ENCODE results near the gene RAPSN. TPM values are rescaled to one million over a fixed set of nuclear protein-coding genes. Genes with fewer than 3 reads are reported as not detected.

RAPSN gene
- total RNA-seq, 4 donors from 2014 or later = 0.49 TPM; not detected in 3

DNA sequence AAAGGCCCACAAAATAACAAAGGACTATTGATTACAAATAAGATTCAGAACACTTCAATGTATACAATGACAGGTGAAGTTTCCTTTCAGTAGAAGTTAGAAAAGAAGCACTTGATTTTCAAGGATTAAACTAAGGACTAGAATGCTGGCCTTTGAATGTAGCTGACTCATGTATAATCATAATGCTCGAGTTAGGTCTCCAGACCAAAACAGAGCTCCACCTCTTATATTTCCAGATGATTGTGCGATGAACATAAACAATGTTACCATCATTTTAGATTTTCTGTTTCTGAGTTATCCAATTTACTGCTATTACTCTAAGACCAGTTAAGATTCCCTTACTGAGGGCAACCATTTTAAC, 40.4 kb upstream of the RAPSN start:
- DNase-seq (ENCODE audit: low spot score in 2 of 2) = no peak
- H3K4me3 ChIP-seq (ENCODE audit: low read depth, poor library complexity, severe bottlenecking) = no peak overlapping the region
- intact Hi-C loops (cut with DNase I; ENCODE audit: low total_unique reads) = no loop called here
- TF ChIP-seq POLR2A (IDR thresholded peaks at IDR 0.05) = no peak
- TF ChIP-seq, protein P1, sequence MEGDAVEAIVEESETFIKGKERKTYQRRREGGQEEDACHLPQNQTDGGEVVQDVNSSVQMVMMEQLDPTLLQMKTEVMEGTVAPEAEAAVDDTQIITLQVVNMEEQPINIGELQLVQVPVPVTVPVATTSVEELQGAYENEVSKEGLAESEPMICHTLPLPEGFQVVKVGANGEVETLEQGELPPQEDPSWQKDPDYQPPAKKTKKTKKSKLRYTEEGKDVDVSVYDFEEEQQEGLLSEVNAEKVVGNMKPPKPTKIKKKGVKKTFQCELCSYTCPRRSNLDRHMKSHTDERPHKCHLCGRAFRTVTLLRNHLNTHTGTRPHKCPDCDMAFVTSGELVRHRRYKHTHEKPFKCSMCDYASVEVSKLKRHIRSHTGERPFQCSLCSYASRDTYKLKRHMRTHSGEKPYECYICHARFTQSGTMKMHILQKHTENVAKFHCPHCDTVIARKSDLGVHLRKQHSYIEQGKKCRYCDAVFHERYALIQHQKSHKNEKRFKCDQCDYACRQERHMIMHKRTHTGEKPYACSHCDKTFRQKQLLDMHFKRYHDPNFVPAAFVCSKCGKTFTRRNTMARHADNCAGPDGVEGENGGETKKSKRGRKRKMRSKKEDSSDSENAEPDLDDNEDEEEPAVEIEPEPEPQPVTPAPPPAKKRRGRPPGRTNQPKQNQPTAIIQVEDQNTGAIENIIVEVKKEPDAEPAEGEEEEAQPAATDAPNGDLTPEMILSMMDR (IDR thresholded peaks at IDR 0.05) = no peak
- WGBS, 2 donors = 64 to 76% methylated on average over 2 of the region's 2 CpGs

- intact Hi-C loops (cut with DNase I; ENCODE audit: low total_unique reads) = no loop called here
- WGBS, 2 donors = 77 to 80% methylated on average over 6 of the region's 6 CpGs
These were observed 39.9 kb upstream of the RAPSN start for GRCh38 chr11:47488674-47489394.

DNA sequence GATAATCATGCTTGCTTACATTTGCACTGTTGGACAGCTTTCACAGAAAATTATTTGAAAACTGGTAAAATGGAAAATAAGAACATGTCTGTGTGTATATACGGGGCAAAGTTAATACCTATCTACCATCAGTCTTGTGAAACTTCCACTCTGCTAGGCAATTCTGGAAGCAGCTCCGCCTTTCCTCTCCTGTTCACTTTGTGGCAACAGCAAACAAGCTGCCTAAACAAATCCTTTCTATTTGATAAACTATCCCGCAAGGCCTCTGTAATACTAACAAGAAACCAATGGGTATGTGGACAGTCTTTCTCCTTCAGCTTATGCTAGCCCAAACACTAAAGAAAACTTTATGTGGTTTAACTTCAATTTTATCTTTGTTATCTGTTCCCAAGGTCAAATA, 39.2 kb upstream of the RAPSN start:
- 84 to 87% methylated on average over 3 of the region's 3 CpGs for WGBS, 2 donors
- TF ChIP-seq, protein P1 (IDR thresholded peaks at IDR 0.05) = no peak
- no peak for TF ChIP-seq POLR2A (IDR thresholded peaks at IDR 0.05)
- intact Hi-C loops (cut with DNase I; ENCODE audit: low total_unique reads) = no loop called here
- DNase-seq (ENCODE audit: low spot score in 2 of 2) = no peak
- no peak overlapping the region for H3K4me3 ChIP-seq (ENCODE audit: low read depth, poor library complexity, severe bottlenecking)

More at GRCh38 chr11:47488674-47489394, 39.9 kb upstream of the RAPSN start:
- no peak overlapping the region for H3K4me3 ChIP-seq (ENCODE audit: low read depth, poor library complexity, severe bottlenecking)
- no peak for TF ChIP-seq POLR2A (IDR thresholded peaks at IDR 0.05)
- TF ChIP-seq, protein P1 (IDR thresholded peaks at IDR 0.05) = no peak
- DNase-seq (ENCODE audit: low spot score in 2 of 2) = no peak

GRCh38 chr11:47487421-47487820, 38.5 kb upstream of the RAPSN start:
- TF ChIP-seq, protein P1 (IDR thresholded peaks at IDR 0.05) = no peak
- no peak for TF ChIP-seq POLR2A (IDR thresholded peaks at IDR 0.05)
- intact Hi-C loops (cut with DNase I; ENCODE audit: low total_unique reads) = no loop called here
- DNase-seq (ENCODE audit: low spot score in 2 of 2) = no peak
- whole genome bisulfite sequencing, 2 donors = 94 to 95% methylated on average over 2 of the region's 2 CpGs
- no peak overlapping the region for H3K4me3 ChIP-seq (ENCODE audit: low read depth, poor library complexity, severe bottlenecking)

- no peak for DNase-seq (ENCODE audit: low spot score in 2 of 2)
- H3K4me3 ChIP-seq (ENCODE audit: low read depth, poor library complexity, severe bottlenecking) = no peak overlapping the region
- intact Hi-C loops (cut with DNase I; ENCODE audit: low total_unique reads) = no loop called here
- TF ChIP-seq, protein P1 (IDR thresholded peaks at IDR 0.05) = no peak
- no peak for TF ChIP-seq POLR2A (IDR thresholded peaks at IDR 0.05)
- 90 to 91% methylated on average over 7 of the region's 7 CpGs for WGBS, 2 donors
These were observed 36.2 kb upstream of the RAPSN start for GRCh38 chr11:47485107-47485506.

GRCh38 chr11:47483457-47483856, 34.5 kb upstream of the RAPSN start:
- no peak for DNase-seq (ENCODE audit: low spot score in 2 of 2)
- WGBS, 2 donors = 90 to 94% methylated on average over 1 of the region's 1 CpG
- intact Hi-C loops (cut with DNase I; ENCODE audit: low total_unique reads) = no loop called here
- no peak overlapping the region for H3K4me3 ChIP-seq (ENCODE audit: low read depth, poor library complexity, severe bottlenecking)
- TF ChIP-seq, protein P1 (IDR thresholded peaks at IDR 0.05) = no peak
- TF ChIP-seq POLR2A (IDR thresholded peaks at IDR 0.05) = no peak
